Left renal cortex interstitium (tissue), 4 donors: ENCODE results near the gene MAPKAPK5. TPM values are rescaled to one million over a fixed set of nuclear protein-coding genes. Genes with fewer than 3 reads are reported as not detected.
"Not testable (repeated sequence)": the region's sequence is repeated elsewhere in the genome, so short reads cannot be mapped to it uniquely, and the experiment has no call there.

Experiments
- DNase-seq, 4 donors: peaks; one replicate each; pipeline ENCODE4 v3.0.0-alpha.2; 2013; ENCODE audit warnings: low read depth in 4 of 4, low spot score in 2 of 4, missing footprints in 1 of 4
- polyA plus RNA-seq, 4 donors: library from polyadenylated mRNA; unstranded; fragments of 120-200 nt; gene quantifications; one replicate each; pipeline ENCODE4 v1.2.1, GENCODE V29; 2013; ENCODE audit not compliant: insufficient read length in 4 of 4

Gene MAPKAPK5
- polyA plus RNA-seq, 4 donors = 42.4 to 60.6 (median 53.8) TPM

DNA sequence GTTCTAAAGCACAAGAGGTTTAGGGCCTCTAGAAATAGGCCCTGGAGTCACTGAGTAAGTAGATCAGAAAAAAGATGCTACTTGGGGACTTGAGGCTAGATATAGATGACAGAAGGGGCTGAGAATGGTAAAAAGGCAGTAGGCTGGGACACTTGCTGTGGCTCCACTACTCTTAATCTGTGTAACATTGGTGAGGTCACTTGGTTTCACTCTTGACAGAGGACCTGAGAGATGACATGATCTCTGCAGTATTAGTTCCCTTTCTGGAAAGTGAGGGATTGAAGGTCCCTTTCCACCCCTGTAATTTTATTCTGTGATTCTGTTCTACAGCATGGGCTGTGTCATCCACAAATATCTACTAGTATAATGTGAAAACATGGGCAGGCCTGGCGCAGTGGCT is 39.7 kb downstream of the MAPKAPK5 start:
- no peak for DNase-seq

DNA sequence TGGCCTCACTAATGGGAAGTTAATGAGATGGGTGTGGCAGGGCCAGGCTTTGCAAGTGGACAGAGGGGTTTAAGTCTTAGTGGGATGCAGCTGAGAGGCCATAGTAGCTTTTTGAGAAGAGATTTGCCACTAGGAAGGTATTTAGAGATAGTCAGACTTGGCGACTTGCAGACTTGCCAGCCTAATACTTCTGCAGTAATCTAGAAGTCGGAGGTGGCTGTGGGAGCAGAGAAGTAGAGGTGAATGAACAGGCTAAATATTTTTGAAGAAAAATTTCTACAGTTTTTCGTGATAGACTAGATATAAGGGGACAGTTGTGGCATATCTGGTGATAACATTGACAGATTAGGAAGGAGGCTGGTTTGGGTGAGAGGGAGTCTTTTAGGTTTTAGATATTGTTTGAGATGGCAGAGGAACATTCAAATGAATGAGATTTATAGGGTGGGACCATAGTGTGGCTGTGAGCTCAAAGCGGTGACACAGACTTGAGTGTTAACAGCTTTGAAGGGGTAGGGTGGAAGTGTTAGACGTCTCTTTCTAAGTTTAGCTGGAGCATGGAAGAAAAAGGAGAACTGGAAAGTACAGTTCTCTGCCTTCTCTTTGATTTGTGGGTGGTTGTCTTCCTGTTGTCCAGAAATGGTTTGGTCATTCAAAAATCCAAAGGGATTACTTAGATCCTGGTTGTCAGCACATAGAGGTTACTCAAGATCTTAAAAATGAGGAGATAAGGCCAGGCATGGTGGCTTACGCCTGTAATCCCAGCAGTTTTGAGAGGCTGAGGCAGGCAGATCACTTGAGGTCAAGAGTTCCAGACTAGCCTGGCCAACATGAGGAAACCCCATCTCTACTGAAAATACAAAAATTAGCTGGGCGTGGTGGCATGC is 44.9 kb downstream of the MAPKAPK5 start:
- no peak for DNase-seq

DNA sequence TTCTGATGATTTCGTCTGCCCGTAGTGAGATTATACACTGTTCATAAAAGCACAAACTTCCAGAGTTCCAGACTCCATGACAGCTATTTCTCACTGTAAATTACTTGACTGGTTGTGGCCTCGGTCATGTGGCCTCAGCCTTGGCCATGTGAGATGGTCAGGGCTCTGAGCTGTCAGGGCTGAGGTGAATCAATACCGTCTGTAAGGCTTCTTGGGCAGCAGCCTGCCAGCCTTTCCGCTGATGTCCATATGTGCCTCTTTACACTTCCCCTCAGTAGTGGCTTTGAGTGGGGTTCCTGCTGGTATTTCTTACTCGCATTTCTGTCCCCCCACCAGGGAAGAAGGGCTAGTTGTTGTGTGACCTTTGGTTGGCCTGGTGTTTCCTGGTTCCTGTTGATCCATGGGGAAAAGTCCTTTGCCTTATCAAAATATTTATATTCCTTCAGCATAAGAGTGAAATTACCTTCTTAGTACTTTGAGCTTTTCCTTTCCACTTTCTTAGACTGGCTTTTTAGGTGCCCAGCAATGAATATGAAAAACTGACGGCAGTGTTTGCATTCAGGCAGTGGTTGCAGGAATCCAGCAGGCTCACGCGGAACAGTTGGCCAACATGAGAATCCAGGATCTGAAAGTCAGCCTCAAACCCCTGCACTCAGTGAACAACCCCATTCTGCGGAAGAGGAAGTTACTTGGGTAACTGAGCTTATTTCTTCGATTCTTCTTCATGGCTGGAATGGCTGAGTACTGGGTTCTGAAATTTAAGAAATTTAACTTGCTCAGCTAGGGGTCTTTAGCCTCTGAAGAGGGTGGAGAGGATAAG is 46.1 kb downstream of the MAPKAPK5 start:
- no peak for DNase-seq

DNA sequence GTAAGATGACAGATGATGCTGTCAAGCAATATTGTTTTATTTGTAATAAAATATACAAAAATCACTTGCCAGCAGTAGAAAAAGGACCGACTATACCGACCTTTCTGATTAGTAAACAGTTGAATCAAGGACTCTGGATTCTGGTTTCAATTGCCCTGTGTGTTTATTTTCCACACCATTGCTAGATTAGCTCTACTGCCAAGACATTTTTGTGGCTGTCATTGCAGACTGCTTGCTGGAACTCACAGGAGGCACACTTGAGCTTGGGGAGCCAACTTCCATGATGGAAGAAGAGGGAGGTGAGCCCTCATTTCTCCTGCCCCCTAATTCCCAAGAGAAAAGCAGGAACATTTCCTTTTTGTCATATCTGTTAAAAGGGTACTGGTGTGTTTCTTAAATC is 51.3 kb downstream of the MAPKAPK5 start:
- DNase-seq = no peak

DNA sequence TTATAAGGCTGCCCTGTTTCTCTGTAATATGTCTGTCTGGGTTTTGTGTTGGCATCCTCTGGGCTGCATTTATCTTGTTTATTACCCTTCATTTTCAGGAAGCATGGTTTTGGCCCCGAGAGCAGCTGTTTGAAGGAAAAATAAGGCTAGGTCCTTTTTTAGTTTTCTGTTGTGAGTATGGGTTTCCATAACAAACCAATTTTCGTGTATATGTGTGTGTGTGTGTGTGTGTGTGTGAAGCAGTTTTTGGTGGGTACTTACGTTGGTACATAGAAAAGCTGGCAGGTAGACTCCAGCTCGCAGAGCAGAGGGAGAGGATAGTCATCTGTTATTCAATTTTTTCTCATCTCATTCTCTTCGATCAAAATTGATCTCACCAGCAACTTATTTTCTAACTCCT is 52.5 kb downstream of the MAPKAPK5 start:
- DNase-seq = no peak

DNA sequence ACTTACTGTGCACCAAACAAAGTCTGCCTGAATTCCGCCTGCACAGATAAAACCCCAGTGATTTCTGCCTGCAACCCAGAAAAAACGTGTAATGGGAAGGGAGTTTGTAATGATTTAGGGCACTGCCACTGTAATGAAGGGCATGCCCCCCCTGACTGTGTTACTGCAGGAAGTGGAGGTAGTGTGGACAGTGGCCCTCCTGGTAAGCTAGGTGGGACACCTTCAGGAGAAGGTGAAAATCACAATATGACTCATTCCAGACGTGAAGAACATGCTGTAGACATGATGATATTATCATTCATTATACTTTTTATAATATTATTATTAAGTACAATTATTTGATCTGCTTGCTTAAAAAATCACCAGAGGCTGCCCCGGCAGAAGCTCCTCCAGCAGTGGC is 59.2 kb downstream of the MAPKAPK5 start:
- no peak for DNase-seq

DNA sequence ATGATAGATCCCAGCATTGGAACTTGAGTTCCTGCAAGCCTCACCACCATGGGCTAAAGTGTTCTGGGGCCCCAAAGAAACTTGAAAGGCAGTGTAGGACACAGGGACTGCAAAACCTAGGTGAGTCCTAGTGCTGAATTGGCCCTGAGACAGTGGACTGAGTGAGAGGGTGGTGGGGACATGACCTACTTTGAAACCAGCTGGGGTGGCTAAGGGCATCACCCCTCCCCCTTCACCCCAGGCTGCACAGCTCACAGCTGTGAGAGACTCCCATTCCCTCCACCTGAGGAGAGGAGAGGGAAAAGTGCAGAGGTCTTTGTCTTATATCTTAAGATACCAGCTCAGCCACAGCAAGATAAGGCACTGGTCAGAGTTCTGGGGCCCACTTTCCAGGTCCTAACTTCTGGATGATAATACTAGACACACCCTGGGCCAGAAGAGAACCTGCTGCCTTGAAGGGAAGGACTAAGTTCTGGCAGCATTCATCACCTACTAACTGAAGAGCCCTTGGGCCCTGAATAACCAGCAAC is 62.5 kb downstream of the MAPKAPK5 start:
- DNase-seq = no peak

DNA sequence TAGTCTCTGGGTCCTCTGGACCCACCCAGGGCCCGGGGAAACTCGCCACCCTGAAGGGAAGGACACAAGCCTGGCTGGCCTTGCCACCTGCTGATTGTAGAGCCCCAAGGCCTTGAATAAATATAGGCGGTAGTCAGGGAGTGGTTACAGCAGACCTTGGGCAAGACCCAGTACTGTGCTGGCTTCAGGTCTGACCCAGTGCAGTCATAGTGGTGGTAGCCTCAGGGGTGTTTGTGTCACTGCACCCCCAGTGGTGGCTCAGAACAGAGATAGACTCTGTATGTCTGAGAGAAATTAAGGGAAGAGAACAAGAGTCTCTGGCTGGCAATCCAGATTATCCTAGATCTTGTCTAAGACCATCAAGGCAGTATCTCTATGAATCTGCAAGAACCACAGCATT is 63.5 kb downstream of the MAPKAPK5 start:
- DNase-seq = no peak

DNA sequence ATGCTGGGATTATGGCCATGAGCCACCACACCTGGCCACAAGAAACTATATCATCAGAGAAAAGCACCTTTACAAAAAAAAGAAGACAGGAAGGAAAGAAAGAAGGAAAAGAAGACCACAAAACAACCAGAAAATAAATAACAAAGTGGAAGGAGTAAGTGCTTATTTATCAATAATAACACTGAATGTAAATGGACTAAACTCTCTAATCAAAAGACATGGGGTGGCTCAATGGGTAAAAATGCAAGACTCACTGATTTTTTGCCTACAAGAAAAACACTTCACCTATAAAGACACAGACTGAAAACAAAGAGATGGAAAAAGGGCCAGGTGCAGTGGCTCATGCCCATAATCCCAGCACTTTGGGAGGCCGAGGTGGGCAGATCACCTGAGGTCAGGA is 65.7 kb downstream of the MAPKAPK5 start:
- DNase-seq = no peak

DNA sequence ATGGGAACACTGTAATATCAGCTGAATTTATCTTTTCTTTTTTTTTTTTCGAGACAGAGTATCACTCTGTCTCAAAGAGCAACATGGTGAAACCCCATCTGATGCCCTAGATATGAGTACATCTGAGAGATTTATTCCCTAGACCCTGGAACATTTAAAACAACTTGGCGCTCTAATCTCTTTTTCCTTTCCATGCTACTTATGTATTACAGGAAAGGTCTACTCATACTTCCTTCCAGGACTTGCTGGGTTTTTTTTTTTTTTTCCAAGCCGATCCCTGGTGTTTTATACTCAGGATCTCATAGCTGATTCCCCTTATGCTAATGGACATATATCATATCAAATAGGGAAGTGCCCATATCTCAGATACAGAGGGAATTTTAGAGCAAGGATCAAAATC is 83.1 kb downstream of the MAPKAPK5 start:
- DNase-seq = no peak

DNA sequence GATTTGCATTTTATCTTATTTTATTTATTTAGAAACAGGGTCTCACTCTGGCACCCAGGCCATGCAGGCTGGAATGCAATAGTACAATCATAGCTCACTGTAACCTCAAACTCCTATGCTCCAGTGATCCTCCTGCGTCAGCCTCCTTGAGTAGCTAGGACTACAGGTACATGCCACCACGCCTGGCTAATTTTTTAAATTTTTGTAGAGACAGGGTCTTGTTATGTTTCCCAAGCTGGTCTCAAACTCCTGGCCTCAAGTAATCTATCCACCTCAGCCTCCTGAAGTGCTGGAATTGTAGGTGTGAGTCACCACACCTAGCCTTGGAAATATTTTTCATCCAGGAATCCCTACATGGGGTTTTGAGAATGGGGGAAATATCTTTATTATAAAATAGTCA is 84.6 kb downstream of the MAPKAPK5 start:
- no peak for DNase-seq

DNA sequence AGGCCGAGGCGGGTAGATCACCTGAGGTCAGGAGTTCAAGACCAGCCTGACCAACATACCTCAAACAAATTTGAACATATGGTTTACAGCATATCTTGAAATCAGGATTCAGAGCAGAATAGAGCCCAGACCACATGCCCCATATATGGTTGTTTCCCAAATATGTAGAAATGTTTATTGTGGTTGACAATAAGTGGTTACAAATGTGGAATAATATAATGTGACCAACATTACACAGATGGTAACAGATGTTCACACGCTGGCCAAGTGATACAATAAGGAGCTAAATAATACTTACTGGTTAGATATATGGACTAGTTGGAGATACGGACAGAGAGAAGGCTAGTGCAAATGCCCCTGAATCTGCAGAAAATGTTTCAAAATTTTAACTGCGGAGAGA is 85.3 kb downstream of the MAPKAPK5 start:
- DNase-seq = no peak

DNA sequence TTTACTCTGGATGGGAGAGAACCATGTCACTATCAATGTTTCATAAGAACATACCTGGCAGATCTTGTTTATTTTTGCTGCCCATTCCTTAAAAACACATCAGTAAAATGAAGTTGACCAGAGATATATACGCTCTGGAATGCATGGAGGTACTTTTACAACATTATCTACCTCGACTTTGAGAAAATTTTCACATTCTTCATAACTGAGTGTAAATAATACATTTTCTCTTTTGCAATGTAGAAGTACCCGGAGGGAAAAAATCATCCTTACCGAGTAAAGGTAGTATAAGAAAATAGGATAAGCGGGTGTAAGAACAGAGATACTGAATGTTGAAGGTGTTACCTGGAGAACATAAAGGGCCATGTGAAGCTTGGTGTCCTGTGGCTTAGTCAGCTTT is 90.2 kb downstream of the MAPKAPK5 start:
- DNase-seq = no peak

DNA sequence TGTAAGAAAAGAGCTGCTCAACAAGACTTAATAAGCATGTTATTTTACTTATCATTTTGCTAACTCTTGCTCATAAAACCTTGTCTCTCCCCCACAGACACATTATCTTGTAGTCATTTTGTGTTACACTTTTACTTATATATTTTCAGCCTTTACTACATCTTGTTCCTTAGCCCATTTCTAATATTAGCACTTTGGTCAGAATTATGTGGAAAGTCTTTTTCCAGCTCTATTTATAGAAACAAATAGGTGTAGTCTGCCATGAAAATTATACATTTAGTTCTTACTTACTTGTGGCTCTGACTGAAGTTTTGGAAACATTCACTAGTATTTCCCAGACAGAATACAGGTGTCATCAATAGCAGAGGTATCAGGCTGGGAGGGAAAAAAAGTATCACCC is 94.8 kb downstream of the MAPKAPK5 start:
- no peak for DNase-seq

DNA sequence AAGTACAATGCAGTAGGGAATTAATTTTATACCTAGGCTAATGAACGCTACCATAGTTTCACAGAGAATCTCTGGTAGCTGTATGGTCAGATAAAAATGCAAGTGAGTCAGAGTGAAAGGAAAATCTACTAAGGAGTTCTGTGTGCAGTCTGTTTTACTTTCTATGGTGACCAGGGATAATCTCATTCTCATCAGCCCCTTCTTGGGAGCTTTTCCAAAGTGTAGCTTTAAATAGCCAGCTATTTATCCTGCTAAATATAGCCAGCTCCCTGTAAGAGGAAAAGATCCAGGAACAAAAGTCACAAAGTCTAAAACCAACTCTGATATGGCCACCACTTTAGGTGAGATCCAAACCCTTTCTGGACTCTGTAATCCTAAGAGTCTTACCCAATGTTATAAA is 95.4 kb downstream of the MAPKAPK5 start:
- DNase-seq = no peak

DNA sequence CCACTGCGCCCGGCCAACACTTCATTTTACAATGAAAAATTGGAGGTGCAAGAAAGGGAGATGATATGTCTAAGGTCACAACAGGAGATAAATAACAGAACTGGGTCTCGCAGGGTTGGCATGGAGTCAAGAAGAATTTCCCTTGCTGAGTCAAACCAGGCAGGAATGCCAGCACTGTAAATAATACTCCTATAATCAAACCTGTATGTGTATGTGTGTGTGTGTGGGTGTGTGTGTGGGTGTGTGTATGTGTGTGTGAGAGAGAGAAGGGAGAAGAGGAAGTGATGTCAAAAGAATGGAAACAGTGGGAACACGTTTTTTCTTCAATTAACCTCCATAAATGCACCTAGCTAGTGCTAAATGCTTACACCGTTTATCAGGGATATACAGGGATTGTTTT is 100.5 kb downstream of the MAPKAPK5 start:
- DNase-seq = no peak

DNA sequence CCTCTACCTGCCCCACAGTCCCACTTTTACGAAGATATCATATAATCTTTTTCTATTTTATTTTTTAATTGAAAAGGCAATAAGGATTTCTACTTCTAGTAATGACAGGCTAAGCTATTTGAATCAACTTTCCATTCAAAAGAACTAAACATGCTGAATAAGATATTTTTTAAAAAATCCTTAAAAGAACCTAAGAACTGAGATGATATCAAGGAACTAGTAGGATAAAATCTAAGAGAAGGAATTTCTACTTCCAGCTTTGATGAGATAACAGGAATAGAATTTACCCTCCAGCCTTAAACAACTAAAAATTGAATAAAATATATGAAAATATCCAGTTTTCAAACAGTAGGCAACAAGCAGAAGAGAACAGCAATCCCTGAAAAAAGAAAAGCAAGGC is 101.9 kb downstream of the MAPKAPK5 start:
- DNase-seq = no peak

DNA sequence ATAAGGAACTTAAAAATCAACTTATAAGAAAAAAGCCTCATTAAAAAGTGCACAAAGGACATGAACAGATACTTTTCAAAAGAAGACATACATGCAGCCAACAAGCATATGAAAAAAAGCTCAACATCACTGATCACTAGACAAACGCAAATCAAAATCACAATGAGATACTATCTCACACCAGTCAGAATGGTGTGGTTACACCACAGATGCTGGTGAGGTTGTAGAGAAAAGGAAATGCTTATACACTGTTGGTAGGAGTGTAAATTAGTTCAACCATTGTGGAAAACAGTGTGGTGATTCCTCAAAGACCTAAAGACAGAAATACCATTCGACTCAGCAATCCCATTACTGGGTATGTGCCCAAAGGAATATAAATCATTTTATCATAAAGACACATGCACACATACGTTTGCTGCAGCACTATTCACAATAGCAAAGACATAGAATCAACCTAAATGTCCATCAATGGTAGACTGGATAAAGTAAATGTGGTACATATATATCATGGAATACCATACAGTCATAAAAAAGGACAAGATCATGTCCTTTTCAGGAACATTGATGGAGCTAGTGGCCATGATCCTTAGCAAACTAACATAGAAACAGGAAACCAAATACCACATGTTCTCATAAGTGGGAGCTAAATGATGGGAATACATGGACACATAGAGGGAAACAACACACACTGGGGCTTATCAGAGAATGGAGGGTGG is 109.1 kb downstream of the MAPKAPK5 start:
- not testable (repeated sequence) for DNase-seq
